Stimulated activated CD4-positive, alpha-beta T cell treated with anti-CD3 and anti-CD28 coated beads, Interleukin-2, amount 100 ng/mL, for 48 hours (primary cell): ENCODE measurements around the gene YES1.
A peak's percentile ranks its signal among the peaks of the same experiment; 100 is the strongest.

Source experiments
- DNase-seq, 2 donors: peaks; one replicate each; pipeline ENCODE4 v3.0.0-alpha.2; 2020

YES1 gene

DNA sequence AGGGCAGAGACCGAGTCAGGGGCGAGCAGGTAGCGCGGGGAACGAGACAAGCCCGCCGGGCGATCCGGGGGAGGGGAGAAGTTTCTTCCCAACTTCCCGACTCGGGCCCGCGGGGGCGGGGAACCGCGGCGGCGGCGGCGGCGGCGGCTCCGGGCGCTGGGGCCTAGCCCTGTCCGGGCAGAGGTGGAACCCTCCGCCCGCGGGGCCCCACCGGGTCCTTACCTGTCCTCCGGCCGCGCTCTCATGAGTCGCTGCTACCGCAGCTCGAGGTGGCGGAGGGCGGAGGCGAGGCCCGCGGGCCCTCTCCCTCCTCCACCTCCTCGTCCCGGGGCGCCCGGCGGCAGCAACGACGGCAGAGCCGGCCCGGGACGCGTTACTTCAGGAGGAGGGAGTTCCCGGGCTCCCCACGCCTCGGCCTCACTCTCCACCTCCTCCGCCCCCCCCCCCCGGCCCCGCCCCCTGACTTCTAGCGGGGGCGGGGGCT, at the start of gene YES1:
Gene YES1 (minus strand): TSS at position 351 of the 484 bp plus-strand sequence. CDS start 55,415 bp downstream, outside the sequence.
- DNase-seq, result no peak

DNA sequence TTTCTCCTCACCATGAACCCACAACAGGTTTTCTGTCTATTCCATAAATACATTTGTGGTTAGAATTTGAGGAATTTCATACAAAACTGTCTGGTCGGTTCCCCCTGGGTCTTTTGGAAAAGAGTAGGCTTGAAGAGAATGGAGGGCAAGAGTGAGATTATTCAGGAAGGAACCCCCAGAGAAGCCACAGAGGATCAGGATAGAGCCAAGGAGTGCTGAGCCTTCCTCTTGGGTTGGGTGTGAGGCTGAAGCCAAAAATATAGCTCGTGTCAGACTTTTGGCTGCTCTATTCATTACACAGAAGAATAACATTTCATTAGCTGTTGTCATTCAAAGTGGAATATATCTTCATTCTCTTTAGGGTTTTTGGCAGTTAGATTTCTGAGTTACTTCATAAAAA, 45.9 kb upstream of the YES1 start:
- no peak for DNase-seq

- DNase-seq, result no peak
These were observed 41.4 kb upstream of the YES1 start for GRCh38 chr18:853471-853870.

- no peak for DNase-seq
These were observed 38.9 kb upstream of the YES1 start for GRCh38 chr18:850960-851359.

- DNase-seq, result no peak
These were observed 37.0 kb upstream of the YES1 start for GRCh38 chr18:849021-849420.

- DNase-seq, result no peak
These were observed 36.2 kb upstream of the YES1 start for GRCh38 chr18:848062-848861.

DNA sequence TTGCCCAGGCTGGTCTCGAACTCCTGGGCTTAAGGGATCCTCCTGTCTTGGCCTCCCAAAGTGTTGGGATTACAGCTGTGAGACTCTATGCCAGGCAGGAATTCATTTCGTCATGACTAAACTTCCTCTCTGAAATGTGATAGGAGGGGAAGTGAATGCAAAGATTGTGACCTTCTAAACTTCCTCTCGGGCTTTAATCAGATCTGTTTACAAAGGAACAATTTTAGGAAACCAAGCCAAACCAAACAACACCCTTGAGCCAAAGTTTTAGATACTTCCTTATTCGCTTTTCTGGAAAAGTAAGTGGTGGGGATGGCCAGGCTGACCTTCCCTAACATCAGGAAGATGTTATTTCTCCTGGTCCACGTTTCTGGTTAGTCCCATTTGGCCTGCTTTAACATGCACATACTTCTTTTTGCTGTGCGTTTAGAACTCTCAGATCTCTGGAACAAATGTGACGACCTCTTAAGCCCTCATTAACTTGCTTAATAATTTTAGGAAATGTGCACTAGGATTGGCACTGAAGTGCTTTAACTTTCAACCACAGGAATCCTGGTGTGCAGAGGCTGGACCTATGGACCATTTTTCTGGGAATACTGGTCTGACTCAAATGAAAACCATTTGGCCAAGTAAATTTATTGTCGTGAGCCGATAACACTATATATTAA, 33.2 kb upstream of the YES1 start:
- no peak for DNase-seq

DNA sequence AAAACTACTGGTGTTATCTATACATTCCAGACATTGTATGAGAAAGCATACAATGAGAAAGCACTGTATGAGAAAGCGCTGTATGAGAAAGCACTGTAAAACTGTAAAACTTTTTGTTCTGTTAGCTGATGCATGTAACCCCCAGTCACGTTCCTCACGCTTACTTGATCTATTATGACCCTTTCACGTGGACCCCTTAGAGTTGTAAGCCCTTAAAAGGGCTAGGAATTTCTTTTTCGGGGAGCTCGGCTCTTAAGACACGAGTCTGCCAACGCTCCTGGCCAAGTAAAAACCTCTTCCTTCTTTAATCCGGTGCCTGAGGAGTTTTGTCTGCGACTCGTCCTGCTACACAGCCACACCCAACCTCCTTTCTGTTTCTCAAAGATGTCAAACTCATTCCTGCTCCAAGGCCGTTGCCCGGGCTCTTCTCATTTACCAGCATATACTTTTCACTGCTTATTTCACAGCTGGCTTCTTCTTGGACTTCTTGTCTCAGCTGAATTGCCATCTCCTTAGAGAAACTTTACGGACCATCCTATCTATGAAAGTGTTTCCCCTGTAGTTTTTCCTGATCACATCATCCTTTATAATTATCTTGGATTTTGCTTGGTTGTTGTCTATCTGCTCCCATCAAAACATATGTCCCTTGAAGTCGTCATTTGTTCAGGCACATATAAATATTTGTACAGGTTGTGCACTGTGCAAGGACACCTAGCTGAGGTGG, 29.8 kb upstream of the YES1 start:
- no peak for DNase-seq

GRCh38 chr18:840516-840915, 28.5 kb upstream of the YES1 start:
- DNase-seq, result no peak

DNA sequence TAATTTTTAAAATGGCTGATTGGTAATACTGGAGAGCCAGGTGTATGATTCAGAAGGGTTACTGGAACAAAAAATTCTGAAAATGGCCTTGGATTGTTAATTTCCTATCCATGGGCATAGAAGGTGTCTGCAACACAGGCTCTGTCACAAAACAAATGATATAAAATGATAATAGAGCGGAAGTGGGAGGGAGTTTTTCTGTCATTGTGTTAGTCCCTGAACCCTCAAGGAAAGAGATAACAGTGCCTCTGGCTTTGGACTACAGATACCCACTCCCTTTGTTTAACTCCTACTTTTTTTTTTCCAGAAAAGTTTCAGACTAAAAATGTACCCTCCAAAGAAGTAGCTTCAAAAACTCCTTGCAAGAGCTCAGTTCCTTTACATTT, 28.0 kb upstream of the YES1 start:
- no peak for DNase-seq

- peak; percentile 94 to 96 for DNase-seq
These were observed 27.4 kb upstream of the YES1 start for GRCh38 chr18:839224-840022.

DNA sequence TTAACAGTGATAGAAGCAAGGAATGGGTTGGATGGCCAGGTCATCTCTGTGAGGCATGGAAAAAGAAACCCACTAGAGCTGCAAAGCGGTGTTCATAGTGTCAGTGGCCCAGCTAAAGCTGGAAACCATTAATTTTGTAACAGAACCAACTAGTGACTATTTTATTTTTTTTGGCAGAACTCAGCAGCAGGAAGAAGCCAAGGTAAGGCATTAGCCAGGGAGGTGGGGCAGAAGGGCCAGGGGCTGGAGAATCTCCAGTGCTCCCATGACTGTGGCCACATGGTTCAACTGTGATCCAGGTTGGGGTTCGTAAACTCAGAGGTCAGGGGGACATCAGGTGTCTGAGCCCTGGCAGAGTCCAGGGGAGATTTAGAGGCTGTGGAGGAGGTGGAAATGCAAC, 25.9 kb upstream of the YES1 start:
- DNase-seq, result no peak

- no peak for DNase-seq
These were observed 22.2 kb upstream of the YES1 start for GRCh38 chr18:834082-834720.

DNA sequence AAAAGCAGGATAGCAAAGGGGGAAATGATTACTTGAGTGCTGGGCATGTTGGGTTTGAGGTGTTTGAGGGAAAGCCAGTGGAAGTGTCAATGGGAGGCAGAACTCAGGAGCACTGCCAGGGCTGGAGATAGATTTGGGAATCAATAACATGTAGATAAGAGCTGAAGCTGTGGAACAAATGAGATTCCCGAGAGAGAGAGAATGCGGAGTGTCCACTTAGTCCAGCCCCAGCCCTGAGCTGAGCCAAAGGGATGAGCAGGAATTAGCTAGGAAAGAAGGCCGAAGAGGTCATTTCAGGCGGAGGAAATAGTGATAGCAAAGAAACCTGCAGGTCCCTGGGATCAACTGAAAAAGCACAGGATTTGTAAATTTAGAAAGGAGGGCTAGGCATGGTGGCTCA, 21.2 kb upstream of the YES1 start:
- DNase-seq, result no peak

DNA sequence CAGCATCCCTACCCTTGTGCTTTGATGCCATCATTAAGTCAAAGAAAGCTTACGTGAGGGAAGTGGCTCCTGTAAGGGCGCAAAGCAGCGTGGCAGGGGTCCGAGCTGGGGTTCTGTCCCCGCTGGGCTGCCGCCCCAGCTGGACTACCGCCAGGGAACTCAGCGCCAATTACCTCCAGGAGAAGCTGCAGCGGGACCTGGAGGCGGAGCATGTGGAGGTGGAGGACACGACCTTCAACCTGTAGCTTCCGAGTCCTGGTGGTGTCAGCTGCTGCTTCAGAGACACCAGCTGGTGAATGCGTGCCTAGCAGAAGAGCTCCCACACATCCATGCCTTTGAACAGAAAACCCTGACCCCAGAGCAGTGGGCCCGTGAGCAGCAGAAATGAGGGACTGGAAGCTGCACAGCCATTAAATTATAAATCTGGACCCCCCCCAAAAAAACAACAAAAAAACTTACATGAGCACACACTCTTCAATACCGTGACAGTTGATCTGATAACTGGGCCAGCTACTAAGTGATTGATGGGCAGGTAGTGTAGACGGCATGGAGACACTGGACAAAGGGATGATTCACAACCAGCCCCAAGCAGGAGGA, 20.1 kb upstream of the YES1 start:
- DNase-seq, result no peak

DNA sequence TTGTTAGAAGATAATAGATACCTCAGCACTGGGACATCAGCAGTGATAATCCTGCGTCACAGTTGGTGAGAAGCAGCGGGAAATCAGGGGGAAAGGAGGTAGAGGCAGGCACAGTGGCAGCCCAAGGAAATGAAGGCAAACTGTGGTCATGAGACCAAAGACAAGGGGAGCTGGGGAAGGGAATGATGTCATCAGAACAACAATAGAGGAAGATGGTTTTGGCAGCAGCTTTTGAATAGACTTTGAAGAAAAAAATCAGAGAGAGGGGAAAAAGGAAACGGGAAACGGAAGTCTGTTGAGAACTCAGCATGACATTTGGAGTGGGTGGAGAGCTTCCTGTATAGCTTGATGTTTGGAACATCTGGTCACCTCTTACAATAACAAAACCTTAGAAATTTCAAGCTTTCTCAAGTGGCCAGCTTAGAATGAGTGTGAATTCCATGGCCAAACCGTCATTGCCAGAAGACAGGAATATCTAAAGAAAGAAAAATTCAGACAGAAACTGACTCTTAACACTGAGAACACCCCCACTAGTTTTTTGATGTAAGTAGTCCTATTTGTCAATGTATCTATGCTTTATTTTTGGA, 18.4 kb upstream of the YES1 start:
- no peak for DNase-seq

GRCh38 chr18:829432-829831, 17.4 kb upstream of the YES1 start:
- DNase-seq, result no peak

- DNase-seq, result no peak
These were observed 15.1 kb upstream of the YES1 start for GRCh38 chr18:827093-827677.

- DNase-seq, result no peak
These were observed 14.0 kb upstream of the YES1 start for GRCh38 chr18:825891-826585.

DNA sequence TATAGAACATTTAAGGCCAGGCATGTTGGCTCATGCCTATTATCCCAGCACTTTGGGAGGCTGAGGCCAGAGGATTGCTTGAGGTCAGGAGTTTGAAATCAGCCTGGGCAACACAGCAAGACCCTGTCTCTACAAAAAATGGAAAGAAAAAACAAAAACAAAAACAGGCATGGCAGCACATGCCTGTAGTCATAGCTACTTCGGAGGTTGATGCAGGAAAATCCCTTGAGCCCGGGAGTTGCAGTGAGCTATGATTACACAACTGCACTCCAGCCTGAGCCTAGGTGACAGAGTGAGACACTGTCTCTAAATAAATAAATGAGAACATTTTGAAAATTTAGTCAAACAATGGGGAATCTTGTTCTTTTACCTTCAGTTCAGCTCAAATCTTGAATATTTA, 12.1 kb upstream of the YES1 start:
- no peak for DNase-seq
